GM18499 (cell line): ENCODE measurements around the gene ROBO1.

ENCODE experiments used
- ATAC-seq: cut with Tn5 transposase; IDR thresholded peaks from one replicate; pipeline ENCODE4 v1.9.1; 2021; ENCODE audit warnings: moderate number of reproducible peaks; ENCODE audit not compliant: insufficient read depth, unreplicated experiment

ROBO1 gene

DNA sequence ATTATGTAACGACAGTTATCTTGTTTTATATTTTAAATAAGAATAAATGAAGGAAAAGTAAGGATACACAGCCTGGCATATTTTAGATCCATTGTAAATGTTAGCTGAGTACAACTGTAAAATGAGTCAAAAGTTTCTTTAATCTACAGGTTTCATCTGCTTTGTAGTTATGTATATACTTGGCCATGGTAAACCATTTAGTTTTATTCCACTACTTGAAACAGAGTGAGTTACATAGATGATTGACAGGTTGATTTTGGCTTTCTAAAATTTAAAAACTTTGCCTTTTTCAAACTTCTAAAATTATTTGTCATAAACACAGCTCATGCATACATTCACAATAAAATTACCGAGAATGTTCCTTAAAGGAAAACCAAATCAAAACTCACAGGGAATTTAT lies 371.2 kb downstream of the ROBO1 start:
- no peak for ATAC-seq

DNA sequence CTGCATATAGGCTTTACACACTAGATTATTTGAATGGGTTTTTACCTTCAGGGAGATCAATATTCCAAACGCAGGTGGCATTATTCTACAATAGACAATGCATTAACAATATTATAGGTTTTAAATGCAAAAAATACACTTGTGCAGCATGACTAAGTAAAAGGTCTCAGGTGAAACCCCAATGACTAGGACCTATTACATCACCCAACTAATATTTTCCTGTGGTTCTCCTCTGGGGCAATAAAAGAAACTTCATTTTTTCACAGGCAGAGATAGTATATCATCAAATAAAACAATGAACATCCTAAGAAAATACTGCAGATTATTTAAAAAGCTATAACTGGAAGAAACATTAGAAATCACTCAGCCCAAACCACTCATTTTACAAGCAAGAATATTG lies 375.3 kb downstream of the ROBO1 start:
- ATAC-seq, result no peak

DNA sequence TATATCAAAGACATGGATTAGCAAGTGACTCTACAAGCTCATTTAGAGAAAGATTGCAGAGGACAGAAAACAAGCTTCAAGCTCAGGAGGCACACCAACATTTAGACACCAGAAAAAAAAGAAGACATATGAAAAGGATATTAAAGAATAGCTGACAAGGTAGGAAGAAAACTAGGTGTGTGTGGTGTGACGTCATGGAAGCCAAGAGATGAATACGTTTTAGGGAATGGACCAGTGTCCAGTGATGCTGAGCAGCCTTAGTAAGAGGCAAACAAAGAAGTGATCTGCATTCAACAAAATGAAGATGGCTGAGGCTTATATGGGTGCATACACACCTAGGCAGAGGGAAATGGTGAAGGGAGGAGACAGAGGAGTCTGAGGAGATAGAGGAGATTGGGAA lies 377.4 kb downstream of the ROBO1 start:
- ATAC-seq, result no peak

DNA sequence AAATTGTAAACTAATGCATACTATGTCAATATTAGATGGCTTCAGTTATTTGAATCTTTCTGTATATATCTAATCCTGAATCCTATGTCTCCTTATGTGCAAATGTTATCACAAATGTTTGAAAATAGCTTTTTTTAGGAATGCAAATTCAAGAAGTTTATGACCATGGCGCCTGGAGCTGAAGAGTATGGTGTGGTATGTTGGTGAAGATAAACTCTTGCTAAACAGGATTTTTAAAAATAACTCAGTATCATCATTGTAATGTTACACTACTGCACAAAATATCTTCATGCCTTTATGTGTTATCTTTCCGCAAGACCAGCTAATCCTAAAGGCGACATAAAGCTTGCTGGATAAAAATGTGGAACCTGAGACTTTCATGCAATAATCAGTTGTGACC lies 382.6 kb downstream of the ROBO1 start:
- ATAC-seq, result no peak

DNA sequence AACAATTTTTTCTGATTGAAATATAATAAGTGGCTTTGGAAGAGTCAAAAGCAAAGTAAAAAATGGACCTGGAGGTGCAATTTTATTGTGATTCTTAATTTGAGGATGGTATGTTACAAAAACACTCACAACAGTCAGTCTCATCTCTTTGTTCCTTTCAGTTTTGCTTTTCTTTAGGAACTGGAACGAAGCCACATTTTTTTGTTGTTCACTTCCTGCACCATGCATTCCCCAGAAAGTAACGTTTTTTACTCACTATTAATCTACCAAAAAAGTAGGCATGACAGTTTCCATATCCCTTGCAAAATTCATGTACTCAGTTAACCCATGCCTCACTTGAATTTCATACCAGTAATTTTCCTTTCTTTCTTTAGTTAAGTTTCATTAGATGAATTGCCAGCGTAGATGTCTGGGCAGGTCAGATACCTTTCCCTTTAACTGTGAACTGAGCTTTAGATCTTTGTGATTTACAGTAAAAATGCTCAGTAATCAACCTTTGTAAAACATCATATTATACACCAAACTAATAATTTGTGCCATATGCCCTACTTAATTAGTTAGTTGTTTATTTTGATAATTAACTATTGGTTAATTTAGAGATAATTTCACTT lies 384.3 kb downstream of the ROBO1 start:
- ATAC-seq, result no peak

DNA sequence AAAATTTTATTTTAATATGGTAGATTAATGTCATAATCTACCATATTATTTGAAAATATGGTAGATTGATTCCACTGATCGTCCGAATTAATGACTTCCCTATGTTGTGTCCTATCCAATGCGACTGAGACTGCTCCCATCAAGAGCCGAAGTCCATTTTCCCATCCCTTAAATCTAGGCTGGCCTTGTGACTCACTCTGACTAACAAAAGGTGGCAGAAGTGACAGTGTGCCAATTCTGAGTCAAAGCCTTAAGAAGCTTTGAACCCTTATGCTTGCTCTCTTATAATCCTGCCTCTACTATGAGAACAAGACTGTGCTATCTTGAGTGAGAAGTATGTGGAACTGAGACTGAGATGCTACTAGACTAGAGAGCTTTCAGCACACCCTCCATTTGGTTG lies 387.2 kb downstream of the ROBO1 start:
- no peak for ATAC-seq

DNA sequence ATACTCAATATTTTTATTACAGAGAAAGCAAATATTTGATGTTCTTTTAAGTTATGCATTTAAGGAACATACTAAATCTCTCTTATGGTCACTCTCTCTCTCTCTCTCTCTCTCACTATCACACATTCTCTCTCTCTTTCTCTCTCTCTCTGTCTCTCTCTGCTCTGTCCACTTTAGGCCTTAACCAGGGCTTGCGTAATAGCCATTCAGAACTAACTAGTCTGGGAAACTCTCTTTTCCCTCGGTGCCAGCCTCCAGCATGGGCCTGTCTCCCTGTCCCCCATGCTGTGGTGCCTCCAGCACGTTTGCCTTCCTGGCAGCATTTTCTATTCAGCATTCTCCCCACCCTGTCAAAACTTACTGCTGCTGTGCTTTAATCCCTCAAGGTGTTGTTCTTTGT lies 389.7 kb downstream of the ROBO1 start:
- ATAC-seq, result no peak

DNA sequence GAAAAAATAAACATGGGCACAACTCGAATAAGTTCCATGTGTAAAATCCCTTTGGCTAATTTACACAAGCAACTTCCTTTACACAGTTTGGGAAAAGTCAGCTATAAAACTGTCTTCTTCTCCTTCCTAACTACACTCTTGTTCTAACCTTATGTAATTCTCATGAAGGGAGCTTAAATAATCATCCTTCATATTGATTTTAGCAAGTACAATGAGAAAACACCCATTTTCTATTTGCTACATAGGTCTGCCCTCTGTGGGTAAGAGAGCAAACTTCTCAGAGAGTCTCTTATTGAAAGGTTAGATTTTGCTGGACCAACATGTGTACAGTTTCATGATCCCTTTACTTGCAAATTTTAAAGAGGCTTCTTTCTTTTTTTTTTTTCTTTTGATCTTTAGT lies 398.5 kb downstream of the ROBO1 start:
- ATAC-seq, result no peak

DNA sequence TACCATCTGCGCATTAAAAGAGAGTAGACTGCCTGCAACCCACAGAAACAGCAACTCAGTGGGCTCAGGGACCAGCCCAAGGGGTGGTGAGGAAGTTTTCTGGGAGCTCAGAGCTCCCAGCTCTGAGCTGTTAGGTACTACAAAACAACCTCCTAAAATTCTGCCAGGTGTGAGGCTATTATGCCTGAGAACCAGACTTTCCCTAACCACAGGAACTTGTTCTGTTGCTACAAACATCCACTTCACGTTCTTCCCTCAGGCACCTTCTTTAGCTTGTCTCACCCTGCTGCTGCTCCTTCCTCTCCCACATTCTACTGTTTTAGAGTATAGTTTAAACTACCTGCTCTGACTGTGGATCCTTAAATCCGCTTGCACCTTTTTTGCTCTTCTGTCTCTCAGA lies 399.4 kb downstream of the ROBO1 start:
- ATAC-seq, result no peak

DNA sequence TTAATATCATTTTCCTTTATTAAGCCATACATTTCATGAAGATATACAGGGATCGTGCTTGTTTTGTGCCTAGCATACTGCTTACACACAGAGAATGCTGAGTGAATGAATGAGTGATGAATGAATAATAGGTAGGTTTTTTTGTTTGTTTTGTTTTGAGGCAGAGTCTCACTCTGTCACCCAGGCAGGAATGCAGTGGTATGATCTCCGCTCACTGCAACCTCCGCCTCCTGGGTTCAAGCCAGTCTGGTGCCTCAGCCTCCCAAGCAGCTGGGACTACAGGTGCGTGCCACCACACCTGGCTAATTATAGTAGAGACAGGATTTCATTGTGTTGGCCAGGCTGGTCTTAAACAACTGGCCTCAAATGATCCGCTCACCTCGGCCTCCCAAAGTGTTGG lies 400.0 kb downstream of the ROBO1 start:
- ATAC-seq, result no peak

DNA sequence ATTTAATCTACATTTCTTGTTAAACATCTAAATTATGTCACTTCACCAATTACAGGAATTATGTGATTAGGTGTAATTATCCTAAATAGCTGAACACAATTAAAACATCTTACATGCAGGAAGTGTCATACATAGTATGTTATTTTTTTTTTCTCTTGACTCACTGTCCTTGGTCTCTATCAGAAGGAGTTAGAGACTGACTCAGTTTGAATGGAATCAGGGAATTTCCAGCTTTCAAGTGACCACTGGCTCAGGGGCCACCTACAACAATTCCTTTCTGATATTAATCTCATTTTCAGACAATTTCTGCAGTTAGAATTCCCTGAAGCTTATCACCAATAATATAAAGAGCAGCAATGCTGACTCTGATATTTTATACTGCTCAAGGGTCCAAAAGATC lies 400.7 kb downstream of the ROBO1 start:
- ATAC-seq, result no peak

DNA sequence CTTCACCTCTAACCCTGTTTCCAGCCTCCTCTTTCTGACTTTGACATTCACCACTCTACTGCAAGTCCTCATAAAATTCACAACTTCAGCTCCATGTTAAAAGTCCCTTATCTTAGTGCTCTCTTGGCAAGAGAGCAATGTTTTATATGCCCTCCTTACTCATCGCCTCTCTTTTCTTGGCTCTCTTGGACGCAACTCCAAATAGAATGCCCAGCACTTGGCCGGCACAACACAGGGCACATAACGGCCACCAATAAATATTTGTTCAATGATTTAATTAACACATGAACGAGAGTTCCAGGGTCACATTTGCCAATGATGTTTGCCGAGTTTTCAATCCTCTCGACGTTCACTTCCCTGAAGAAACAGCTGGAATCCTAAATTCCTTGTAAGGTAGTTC lies 401.4 kb downstream of the ROBO1 start:
- no peak for ATAC-seq

DNA sequence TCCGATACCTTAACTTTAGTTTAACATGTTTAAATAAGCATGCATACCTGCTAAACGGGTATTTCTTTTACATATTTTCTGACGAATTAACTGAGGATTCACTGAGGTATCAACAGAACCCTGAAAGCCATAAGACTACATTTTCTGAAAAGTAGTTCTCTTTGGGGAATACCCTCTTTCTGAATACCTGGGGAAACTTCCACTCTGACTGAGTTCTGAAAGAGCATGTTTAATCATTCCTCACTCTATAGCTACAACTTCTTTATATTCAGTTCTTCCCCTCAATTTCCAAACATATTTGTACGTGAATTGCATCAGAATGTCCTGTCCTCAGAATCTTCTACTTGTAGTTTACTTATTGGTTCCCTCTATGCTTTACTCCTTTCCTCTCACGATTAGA lies 403.0 kb downstream of the ROBO1 start:
- ATAC-seq, result no peak

DNA sequence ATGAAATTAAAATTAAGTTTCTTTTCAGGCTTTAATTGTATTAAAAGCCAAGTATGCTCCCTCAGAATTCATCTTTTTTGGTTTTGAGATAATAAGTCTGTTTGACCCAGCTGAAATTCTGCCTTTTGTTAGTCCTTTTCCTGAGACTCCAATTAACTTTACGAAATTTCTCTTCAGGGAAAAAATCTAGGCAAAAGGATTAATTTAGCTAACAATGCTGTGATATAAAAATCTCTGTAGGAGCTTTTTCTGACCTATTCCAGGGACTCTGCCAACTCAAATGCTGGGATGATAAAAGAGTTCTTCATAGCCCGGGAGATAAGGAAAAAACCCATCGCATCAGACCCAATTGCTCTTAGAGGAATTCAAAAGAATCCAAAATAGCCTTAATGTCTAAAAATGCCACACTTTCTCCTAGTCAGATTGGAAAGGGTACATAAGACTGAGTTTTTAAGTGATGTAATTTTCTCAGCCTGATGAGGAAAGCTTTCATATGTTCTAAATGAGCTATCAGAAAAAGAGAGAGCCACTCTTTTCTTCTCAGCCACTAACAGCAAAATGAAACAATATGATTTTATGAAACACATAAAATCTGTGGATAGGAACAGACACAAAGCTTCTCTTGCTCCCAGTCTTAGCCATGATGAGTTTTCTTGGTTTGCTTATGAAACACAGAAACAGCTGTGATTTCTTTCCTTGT lies 405.1 kb downstream of the ROBO1 start:
- no peak for ATAC-seq

DNA sequence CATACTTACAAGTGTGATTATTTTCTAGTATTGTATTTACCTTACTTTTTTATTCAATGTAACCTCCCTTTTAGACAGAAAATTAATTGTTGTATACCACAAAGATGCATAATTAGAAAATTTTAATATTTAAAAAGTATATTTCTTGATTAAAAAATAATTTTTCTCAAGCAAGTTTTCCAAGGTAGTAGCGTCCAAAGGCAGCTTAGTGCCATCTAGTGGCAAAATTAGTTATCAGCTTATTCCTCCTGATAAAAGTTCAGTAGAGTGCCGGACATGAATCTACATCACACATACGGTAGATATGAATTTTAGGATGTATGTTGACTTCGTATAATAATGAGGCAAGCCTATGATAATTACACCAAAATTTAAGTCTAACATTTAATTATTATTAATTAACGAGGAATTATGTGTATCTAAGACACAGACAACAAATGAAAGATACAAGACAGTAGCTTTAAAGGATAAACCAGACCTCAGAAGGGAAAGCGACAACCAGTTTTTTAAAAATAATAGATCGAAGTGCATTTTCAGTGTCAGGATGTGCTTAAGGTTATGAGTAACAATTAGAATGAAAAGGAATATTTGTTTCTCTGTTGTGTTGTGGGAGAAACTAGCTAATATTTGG lies 405.9 kb downstream of the ROBO1 start:
- no peak for ATAC-seq

DNA sequence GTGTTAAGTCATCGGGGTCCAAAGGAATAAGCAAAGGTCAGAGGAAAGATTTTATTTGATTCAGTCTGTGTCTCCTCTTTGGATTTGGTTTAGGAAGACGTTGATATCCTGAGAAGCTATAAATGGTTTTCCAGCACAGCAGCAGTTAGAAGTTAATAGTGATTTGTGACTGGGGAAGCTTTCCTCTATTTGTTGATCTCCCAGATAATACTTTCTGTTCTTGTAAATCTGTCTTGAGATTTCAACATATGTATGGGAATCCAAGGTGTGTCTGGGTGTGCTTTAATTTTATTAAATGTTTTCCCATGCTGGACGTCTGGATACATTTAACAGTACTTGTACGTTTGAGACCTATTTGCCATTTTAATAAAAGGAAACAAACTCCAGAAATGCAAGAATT lies 409.5 kb downstream of the ROBO1 start:
- ATAC-seq, result no peak

DNA sequence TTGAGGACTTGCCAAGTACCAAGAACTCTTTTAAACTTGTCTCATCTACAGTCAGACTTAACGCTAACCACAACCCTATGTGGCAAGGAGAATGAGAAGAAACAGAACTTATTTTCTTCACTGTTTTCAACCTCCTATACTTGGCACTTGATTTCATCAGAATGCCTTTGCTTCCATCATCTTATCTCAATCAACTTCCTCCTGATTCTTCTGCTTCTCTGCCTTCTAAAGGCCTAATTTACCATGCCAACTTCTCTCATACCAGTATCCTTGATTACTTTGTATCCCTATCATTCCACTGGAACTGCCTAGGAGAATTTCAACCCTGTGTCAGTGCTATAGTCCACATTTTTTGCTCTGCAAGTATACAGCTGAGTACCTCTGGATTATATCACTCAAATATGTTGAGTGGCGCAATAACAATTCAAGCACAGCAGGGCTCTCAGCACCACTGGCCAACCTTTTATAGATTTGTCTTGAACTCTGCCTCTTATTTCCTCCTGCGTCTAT lies 413.6 kb downstream of the ROBO1 start:
- no peak for ATAC-seq

DNA sequence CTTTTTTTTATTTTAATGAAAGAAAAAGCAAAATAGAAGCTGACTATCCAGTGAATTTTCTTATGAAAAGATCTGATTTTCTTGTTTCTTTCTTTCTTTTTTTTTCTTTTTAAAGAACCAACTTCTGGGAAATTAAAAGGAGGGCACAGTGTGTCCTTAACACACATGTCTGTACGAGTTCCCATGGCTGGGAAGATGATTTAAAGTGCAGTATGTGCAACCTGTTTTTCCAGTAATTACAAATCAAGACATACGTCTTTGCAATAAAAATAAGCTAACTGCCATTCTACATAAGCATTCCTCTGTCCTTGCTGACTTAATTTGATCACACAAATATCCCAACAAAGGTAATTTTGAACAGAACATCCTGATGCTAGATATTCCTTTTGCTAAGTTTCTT lies 416.1 kb downstream of the ROBO1 start:
- ATAC-seq, result no peak

DNA sequence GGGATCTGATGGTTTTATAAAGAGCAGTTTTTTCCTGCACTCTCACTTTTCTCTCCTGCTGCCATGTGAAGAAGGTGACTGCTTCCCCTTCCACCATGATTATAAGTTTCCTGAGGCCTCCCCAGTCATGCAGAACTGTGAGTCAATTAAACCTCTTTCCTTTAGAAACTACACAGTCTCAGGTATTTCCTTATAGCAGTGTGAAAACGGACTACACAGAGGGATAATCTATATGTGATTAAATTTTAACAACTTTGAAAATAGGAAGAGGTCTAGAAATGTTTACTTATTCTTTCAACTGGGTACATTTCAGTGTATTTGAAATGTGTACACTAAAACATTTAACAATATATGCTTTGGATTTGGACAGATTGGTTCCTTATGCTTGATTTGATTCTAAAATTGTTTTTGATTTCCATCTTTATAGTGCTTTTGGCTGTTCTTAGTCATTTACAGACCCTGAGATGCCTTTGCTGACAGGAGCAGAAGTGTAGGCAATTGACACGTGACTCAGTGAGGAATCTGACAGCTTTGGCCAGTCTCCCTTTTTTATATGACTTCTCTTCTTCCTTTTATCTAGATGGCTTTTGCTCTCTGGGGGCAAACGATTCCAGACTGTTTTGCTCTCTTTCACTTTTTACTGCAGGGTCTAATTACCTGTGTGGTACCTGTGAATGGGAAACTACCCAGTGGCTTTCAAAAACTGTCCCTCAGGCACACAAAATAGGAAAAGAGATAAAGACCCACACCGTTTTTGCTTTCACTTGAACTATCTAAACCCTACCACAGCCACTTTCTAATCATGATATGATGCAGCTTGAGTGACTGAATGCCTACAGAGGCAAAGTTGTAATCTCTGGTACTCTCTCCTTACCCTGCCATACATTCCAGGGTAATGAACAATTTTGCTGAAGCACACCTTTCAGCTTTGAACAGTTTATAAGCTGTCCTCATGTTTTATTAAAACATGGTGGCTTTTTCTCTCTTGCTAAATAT lies 422.6 kb downstream of the ROBO1 start:
- ATAC-seq, result no peak

DNA sequence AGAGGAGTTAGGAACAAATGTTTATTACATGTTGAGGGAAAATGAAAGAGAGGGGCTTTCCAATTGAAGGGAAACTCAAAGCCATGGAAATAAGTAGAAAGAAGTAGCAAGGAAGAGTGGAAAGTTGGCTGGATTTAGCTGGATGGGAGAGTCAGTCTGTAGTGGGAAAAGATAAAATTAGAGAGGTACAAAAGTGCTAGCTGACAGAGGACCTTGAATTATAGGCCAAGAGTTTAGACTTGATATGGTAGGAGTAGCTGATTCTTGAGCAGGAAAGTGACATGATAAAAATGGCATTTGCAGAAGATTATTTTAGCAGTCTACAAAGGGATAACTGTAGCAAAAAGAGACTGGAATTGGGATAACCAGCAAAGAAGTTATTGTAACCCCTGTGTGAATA lies 425.8 kb downstream of the ROBO1 start:
- ATAC-seq, result no peak

DNA sequence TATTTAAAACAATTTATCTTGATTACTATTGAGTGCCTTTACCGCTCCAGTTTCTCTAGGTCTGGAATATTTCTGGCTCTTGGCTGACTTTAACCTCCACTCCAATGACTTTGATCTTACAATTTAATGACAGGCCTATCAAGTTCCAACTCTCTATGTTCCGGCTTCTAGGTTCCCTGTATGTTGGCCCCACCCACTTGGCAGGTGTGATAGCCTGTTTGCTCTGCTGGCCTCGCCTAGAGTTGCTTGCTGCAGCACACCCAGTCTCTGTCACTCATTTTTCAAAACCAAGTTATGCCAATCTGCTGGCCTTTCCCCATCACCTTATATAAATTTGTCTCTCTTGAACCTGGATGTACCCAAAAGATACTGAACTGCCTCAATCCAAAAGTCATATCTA lies 428.0 kb downstream of the ROBO1 start:
- no peak for ATAC-seq
